Naive B cell (primary cell): Measurements from ENCODE around the gene GAD1. TPM values are rescaled to one million over a fixed set of nuclear protein-coding genes. Genes with fewer than 3 reads are reported as not detected.

Source experiments
- ATAC-seq, 2 donors: fragments of 150-1000 bp; cut with Tn5 transposase; 2 replicates each; pipeline ENCODE4 v1.10.0; 2021; ENCODE audit warnings: low read depth in 2 of 2, mild to moderate bottlenecking in 2 of 2, moderate library complexity in 2 of 2
- DNase-seq: peaks from one replicate; pipeline ENCODE4 v3.0.0; 2022
- H3K27ac Mint-ChIP-seq, 6 donors: one replicate each; pipeline ENCODE4 v1.8.0; 2020 to 2022; ENCODE audit warnings: mild to moderate bottlenecking in 6 of 6, mixed read lengths in 6 of 6, moderate library complexity in 5 of 6, inconsistent platforms in 2 of 6
- H3K27me3 Mint-ChIP-seq, 3 donors: one replicate each; pipeline ENCODE4 v1.8.0; 2021 to 2022; ENCODE audit warnings: mixed read lengths in 3 of 3, mild to moderate bottlenecking in 1 of 3
- H3K36me3 Mint-ChIP-seq, 2 donors: one replicate each; pipeline ENCODE4 v1.8.0; 2020 to 2022; ENCODE audit warnings: mixed read lengths in 2 of 2, inconsistent platforms in 1 of 2, mild to moderate bottlenecking in 1 of 2
- H3K4me1 Mint-ChIP-seq, 3 donors: one replicate each; pipeline ENCODE4 v1.8.0; 2020 to 2022; ENCODE audit warnings: mixed read lengths in 3 of 3, inconsistent platforms in 1 of 3, mild to moderate bottlenecking in 1 of 3, moderate library complexity in 1 of 3
- H3K4me3 Mint-ChIP-seq, 8 donors: one replicate each; pipeline ENCODE4 v1.8.0; 2020 to 2022; ENCODE audit warnings: mild to moderate bottlenecking in 8 of 8, mixed read lengths in 8 of 8, moderate library complexity in 8 of 8, inconsistent platforms in 2 of 8
- H3K9me3 Mint-ChIP-seq, 7 donors: one replicate each; pipeline ENCODE4 v1.8.0; 2020 to 2022; ENCODE audit warnings: mixed read lengths in 7 of 7, mild to moderate bottlenecking in 5 of 7, inconsistent platforms in 2 of 7, moderate library complexity in 1 of 7
- polyA plus RNA-seq, 6 donors: library from polyadenylated mRNA; unstranded; fragments of 300-500 nt; fragmentation: Illumina TruSeq; gene quantifications; one replicate each; pipeline ENCODE4 v1.2.3, GENCODE V29; 2021; ENCODE audit warnings: low read depth in 6 of 6

GAD1 gene
- polyA plus RNA-seq, 6 donors from 2014 or later, result not detected

DNA sequence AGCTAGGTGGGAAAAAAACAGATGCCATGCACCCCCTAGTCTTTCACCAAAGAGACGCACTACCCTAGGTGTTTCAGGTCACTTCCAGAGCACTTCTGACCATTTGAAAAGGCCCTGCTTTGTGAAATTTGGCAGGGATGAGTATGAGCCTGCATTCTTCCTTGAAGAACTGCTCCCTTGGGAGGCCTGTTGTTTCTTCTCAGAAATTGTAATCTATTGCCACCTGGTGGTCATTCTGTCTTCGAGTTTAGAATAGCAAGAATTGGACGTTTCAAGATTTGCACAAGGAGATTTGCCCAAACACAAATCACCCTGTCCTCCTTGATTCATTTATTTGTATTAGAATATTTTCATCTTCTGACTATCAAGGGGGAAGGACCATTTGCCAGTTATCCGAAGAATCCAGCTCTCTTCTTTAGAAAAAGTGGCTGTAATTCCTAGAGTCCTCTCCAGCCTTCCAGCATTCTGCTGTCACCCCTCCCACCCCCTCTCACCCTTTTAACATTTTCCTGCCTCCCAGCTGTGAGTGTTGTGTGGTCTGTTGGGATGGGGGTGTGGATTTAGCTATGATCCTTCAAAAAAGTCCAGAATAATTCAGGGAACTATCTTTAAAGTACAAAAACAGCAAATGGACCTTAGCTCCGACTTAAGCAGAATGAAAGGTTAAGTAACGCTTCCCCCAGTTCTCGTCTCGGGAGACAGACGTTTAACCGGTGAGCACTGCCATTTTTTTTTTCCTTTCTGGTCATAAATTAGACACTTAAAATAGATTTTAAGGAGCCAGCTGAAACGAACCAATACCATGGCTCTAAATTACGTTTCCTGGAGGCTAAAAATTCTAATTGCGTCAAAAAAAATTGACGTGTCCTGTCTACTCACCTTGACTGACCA, 3.7 kb upstream of the GAD1 start:
- H3K4me1 Mint-ChIP-seq, result peaks cover 23 to 34% (median 28%) of the 10 kb centered on the region in 3 donors
- peak overlapping the region in 2 of 6 donors; percentile 91 to 93 for H3K27ac Mint-ChIP-seq
- ATAC-seq (no peak), DNase-seq (peak; percentile 54)
- H3K4me3 Mint-ChIP-seq, result peak overlapping the region in 2 of 8 donors; percentile 37 to 55
- H3K36me3 Mint-ChIP-seq, result no peaks in the 10 kb centered on the region
- H3K9me3 Mint-ChIP-seq, result peaks cover 0 to 17% (median 0%) of the 10 kb centered on the region in 7 donors
- H3K27me3 Mint-ChIP-seq, result peaks cover 51 to 87% (median 62%) of the 10 kb centered on the region in 3 donors

DNA sequence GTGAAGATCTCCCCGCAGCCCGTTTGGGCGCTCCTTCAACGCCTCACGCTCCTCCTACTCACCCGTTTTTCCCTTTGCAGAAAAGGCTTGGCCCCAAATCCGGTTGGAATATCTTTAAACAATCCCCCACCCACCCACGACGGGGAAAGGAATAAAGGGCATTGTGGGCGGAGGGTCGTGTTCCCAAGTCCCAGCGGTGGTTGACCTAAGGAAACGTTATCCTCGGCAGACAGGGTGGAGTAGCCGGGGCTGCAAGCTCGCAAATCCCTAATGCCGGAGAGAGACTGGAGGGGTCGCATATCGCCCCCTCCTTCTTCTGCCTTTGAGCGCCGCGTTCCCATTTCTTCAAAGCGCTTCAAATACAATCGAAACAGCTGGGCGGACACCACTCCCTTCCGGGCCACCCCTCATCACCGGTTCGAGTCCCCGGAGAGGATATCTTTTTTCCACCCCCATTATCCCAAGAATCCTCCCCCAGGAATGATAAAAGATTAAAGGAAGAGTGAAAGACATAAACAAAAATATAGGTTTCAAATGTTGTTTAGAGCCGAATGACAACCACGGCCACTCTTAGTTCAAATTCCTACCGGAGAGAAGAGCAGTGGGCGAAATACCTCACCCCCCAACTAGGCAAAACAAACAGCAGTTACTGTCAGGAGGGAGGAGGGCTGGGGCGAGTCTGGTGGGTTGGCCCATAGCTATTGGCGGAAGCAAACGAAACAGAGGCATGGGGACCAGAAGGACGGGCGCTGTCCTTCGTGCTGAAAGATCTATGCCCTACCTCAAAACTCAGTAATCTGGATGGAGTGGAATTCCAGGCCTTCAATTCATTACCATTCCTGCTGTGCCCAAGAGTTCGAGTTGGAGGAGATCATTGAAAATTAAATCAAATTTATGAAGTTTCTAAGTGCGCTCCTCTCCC, 2.8 kb upstream of the GAD1 start:
- Mint-ChIP-seq H3K9me3 (peaks cover 0 to 17% (median 2%) of the 10 kb centered on the region in 7 donors), H3K4me1 (peaks cover 29 to 41% (median 37%) of the 10 kb centered on the region in 3 donors), H3K27ac (peak overlapping the region in 5 of 6 donors; percentile 66 to 93 (median 82)), H3K36me3 (no peaks in the 10 kb centered on the region), H3K4me3 (peak overlapping the region in 7 of 8 donors; percentile 7 to 90 (median 51)), H3K27me3 (peaks cover 56 to 91% (median 64%) of the 10 kb centered on the region in 3 donors)
- ATAC-seq (no peak), DNase-seq (no peak)

DNA sequence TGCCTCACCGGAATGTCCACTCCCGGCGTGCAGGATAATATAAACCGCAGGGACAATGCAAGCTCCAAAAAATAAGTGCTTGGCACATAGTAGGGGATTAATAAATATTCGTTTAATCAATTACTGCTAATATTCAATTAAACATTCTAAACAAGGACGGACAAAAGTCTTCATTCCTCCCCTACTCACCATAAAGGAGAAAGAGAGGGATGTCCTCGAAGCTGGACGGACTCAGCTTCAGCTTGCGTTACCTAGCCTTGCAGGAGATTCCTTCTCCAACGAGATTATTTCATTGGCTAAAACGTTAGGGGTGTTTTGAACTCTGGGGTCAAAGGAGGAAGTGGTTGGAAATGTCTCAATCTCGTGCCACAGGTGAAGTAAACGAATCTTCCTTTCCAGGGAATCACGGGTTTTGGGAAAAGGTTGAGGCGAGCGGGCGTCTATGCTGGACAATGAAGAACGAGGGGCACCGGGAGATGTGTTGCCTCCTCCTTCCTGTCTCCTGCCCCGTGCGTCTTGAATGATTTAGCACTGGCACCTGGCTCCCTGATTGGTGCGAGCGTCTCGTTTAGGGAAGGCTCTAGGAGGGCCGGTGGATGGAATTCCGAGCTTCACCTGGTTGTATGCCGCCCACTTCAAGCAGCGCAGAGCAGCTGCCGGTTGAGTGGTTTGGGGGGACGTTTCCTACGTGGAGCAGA, 2.0 kb upstream of the GAD1 start:
- Mint-ChIP-seq H3K4me1 (peaks cover 29 to 49% (median 38%) of the 10 kb centered on the region in 3 donors), H3K27me3 (peaks cover 56 to 88% (median 65%) of the 10 kb centered on the region in 3 donors), H3K36me3 (no peaks in the 10 kb centered on the region), H3K27ac (peak overlapping the region in 4 of 6 donors; percentile 66 to 93 (median 80)), H3K4me3 (peak overlapping the region in 5 of 8 donors; percentile 36 to 90 (median 62)), H3K9me3 (peaks cover 0 to 17% (median 6%) of the 10 kb centered on the region in 7 donors)
- DNase-seq (no peak), ATAC-seq (no peak)

DNA sequence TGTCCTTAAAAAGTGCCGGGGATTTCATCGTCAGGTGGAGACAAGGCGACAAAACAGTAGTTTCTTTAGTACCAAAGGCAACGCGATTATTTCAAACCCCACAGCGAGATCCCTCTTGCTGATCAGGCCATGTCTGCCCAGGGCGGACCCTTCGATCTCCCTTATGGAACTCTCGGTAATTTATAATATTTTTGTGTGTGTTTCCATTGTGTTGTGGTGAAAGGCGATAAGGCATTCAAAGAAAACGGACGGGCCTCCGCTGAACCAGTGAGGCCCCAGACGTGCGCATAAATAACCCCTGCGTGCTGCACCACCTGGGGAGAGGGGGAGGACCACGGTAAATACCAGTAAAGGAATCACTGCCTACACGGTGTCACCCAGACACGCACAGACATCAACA, 1.4 kb upstream of the GAD1 start:
- peak overlapping the region in 4 of 6 donors; percentile 66 to 97 (median 90) for H3K27ac Mint-ChIP-seq
- H3K36me3 Mint-ChIP-seq, result peaks cover 0 to 1% of the 10 kb centered on the region in 2 donors
- H3K4me1 Mint-ChIP-seq, result peaks cover 29 to 56% (median 39%) of the 10 kb centered on the region in 3 donors
- no peak for ATAC-seq
- H3K4me3 Mint-ChIP-seq, result peak overlapping the region; percentile 72 to 90 (median 82)
- H3K27me3 Mint-ChIP-seq, result peaks cover 61 to 88% (median 63%) of the 10 kb centered on the region in 3 donors
- peaks cover 0 to 17% (median 6%) of the 10 kb centered on the region in 7 donors for H3K9me3 Mint-ChIP-seq
- no peak for DNase-seq

DNA sequence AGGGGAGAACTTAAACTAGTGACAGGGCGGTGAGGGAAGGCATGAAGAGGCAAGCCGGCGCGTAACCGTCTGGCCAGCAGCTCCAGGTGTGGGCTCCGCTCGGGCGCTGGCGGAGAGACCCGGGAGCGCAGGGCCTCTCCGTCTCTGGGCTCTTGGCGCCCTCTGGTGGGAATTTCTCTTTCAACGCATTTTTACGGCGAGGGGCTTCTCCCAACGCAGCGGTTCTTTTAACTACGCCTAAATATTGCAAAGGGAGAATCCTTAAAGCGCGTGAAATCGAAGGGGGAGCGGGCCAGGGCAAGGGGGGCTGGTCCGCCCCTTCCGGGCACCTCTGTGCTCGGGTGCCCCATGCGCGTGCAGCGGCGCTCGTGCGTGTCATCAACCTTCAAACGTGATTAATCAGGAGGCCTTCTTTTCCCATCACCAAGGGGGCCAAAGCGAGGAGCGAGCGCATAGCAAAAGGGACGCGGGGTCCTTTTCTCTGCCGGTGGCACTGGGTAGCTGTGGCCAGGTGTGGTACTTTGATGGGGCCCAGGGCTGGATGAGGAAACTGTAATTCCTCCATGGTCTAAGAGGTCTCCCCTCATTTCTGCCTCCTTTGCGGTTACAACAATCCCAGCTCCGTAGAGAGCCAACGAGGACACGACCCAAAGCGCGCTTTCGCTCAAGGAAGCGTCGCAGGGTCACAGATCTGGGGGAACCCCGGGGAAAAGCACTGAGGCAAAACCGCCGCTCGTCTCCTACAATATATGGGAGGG, 762 bp upstream of the GAD1 start:
- Mint-ChIP-seq H3K27me3 (peaks cover 67 to 91% (median 67%) of the 10 kb centered on the region in 3 donors), H3K27ac (peak overlapping the region in 5 of 6 donors; percentile 66 to 97 (median 88)), H3K36me3 (peaks cover 5 to 7% of the 10 kb centered on the region in 2 donors), H3K4me3 (peak overlapping the region; percentile 72 to 91 (median 84)), H3K9me3 (peaks cover 4 to 23% (median 11%) of the 10 kb centered on the region in 7 donors), H3K4me1 (peaks cover 35 to 62% (median 46%) of the 10 kb centered on the region in 3 donors)
- DNase-seq (peak; percentile 46), ATAC-seq (peak; percentile 39 to 45)

DNA sequence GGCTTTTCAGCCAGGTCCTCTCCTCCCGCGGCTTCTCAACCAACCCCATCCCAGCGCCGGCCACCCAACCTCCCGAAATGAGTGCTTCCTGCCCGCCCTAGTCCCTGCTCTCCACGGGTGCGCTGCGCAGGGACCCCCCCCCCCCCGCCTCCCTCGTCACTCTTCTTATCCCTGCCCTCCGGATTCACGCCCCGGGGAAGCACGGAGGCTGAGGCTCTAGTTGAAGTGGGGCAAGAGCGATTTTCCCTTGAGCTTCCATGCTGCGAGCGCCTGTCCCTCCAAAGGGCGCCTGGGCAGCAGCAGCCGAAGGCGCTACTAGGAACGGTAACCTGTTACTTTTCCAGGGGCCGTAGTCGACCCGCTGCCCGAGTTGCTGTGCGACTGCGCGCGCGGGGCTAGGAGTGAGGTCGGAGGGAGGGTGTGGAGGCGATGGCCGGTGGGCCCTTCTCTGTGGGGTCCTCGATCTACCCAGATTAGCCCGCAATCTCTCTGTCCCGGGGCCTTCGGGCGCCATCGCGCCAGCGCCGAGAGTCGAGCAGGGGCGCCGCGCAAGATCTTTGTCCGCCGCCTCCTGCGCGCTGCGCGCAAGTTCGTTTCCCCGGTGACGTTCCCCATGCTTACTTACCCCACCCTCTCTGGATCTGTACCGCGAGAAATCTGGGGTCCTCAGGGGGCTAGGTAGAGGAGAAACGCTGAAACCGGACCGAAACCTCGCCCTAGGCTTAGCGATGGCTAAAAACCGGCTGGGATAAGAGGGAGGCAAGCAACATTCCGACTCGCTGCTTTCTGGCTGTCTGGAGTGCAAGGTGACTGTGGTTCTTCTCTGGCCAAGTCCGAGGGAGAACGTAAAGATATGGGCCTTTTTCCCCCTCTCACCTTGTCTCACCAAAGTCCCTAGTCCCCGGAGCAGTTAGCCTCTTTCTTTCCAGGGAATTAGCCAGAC, 677 bp downstream of the GAD1 start:
- H3K27ac Mint-ChIP-seq, result peak overlapping the region; percentile 62 to 87 (median 76)
- DNase-seq, result no peak

DNA sequence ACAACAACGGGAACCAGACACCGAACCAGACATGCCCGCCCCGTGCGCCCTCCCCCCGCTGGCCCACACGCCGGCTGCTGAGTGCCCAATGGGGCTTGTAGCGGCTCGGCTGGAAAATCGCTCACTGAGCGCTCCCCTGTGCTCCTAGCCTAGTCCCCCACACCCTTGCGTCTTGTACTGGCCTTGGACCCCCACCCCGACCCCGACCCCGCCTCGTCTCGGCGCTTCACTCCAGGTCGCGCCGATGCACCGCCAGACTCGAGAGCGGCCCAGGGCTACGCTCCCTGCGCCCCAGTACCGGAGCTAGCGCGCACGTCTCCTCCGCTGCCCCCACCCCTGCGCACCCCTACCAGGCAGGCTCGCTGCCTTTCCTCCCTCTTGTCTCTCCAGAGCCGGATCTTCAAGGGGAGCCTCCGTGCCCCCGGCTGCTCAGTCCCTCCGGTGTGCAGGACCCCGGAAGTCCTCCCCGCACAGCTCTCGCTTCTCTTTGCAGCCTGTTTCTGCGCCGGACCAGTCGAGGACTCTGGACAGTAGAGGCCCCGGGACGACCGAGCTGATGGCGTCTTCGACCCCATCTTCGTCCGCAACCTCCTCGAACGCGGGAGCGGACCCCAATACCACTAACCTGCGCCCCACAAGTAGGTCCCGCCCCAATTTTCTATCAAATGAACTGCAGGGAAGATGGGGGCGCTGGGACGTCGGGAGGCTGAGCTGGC, 1.5 kb downstream of the GAD1 start:
- peaks cover 6 to 19% of the 10 kb centered on the region in 2 donors for H3K36me3 Mint-ChIP-seq
- DNase-seq (no peak), ATAC-seq (no peak)
- peaks cover 4 to 33% (median 17%) of the 10 kb centered on the region in 7 donors for H3K9me3 Mint-ChIP-seq
- H3K27ac Mint-ChIP-seq, result peak overlapping the region in 4 of 6 donors; percentile 18 to 96 (median 88)
- H3K4me3 Mint-ChIP-seq, result peak overlapping the region; percentile 70 to 91 (median 84)
- peaks cover 52 to 74% (median 66%) of the 10 kb centered on the region in 3 donors for H3K4me1 Mint-ChIP-seq
- peaks cover 73 to 93% (median 86%) of the 10 kb centered on the region in 3 donors for H3K27me3 Mint-ChIP-seq

More for the DNA sequence above, 677 bp downstream of the GAD1 start:
- Mint-ChIP-seq H3K4me3 (peak overlapping the region; percentile 72 to 91 (median 84)), H3K36me3 (peaks cover 6 to 13% of the 10 kb centered on the region in 2 donors), H3K9me3 (peaks cover 4 to 29% (median 14%) of the 10 kb centered on the region in 7 donors), H3K27me3 (peaks cover 73 to 95% (median 81%) of the 10 kb centered on the region in 3 donors), H3K4me1 (peaks cover 48 to 72% (median 60%) of the 10 kb centered on the region in 3 donors)
- no peak for ATAC-seq

DNA sequence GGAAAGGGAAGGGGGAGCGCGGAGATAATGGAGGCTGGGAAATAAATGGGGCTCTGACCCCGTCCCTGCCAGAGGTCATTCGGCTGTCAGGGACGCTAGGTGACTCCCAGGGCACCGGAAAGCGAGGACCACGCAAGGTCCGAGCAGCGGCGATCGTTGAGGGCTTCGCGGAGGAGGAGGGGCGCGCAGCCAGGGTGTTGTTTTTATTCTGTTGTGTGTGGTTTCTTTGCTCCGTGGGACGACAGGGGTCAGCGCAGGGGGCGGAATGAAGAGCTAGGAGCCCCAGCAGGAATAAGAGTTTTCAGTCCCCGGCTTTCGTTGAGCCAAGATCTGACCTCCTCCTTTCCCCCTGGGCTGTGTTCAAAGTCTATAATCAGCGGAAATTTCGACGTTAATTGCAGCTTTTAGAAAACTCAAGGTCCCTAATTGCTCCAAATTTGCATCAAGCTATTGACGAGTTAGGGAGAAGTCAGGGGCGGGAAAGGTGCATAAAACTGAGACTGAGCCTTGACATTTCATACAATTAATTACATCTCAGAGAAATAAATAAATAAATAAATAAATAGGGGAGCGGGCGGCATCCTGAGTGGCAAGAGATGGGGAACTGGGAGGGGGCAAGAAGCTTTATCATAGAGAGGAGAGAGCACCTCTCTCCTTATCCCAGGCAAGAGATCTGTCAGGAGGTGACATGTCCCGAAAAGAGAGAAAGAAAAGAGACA, 2.2 kb downstream of the GAD1 start:
- H3K9me3 Mint-ChIP-seq, result peaks cover 4 to 29% (median 16%) of the 10 kb centered on the region in 7 donors
- H3K27ac Mint-ChIP-seq, result peak overlapping the region in 5 of 6 donors; percentile 18 to 96 (median 84)
- H3K4me3 Mint-ChIP-seq, result peak overlapping the region in 7 of 8 donors; percentile 12 to 78 (median 70)
- no peak for ATAC-seq
- H3K36me3 Mint-ChIP-seq, result peaks cover 6 to 19% of the 10 kb centered on the region in 2 donors
- no peak for DNase-seq
- H3K27me3 Mint-ChIP-seq, result peaks cover 72 to 89% (median 81%) of the 10 kb centered on the region in 3 donors
- peaks cover 47 to 72% (median 63%) of the 10 kb centered on the region in 3 donors for H3K4me1 Mint-ChIP-seq

DNA sequence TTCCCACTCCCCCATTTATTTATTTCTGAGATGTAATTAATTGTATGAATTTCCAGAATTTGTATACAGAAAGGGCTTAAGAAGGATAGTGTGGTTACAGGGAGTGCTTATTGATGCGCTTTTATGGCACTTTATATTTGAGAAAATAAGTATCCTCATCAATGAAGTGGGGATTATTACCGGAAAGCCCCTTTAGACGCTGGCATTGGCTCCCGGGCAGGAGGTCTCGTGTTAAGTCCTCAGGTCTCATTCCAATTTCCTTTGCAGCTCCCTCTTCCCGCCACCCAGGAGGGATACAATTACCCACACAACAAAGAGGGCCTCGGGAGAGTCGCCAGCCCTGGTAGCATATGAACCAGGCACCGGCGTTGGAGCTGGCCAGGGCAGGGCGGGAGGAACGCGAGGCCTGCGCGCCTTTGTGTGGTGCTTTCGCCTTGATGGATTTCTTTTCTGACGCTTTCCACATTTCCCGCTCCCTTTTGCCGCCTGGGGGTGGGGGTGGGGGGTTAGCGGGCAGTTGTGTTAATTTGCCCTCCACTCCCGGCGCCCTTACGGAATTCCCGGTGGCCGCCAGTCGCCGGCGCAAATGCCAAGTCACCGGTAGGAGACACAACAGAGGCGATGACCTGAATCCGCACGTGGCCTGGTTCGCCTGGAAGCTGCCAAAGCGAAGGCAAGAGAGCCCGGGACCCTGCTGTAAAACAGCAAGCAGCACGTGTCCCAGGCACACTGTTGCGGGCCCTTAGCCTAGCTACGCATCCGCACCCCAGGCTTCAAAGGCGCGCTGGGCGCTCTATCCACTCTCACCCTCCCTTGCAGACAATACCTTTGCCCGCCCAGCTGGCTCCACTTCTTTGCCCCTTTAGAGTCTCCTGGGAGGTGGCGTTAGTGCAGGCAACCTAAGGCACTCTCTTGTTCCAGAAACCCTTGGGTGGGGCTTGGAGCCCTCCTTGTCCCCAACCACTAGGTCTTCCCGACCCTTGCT, 3.3 kb downstream of the GAD1 start:
- H3K4me1 Mint-ChIP-seq, result peaks cover 42 to 72% (median 67%) of the 10 kb centered on the region in 3 donors
- peaks cover 5 to 21% (median 16%) of the 10 kb centered on the region in 7 donors for H3K9me3 Mint-ChIP-seq

More for the DNA sequence above, 3.3 kb downstream of the GAD1 start:
- DNase-seq, result no peak
- Mint-ChIP-seq H3K27ac (peak overlapping the region in 3 of 6 donors; percentile 26 to 49 (median 45)), H3K27me3 (peaks cover 72 to 89% (median 81%) of the 10 kb centered on the region in 3 donors), H3K4me3 (peak overlapping the region; percentile 70 to 91 (median 86)), H3K36me3 (peaks cover 6 to 19% of the 10 kb centered on the region in 2 donors)
- ATAC-seq, result no peak
